ENCODE results near the gene GPAM. TPM values are rescaled to one million over a fixed set of nuclear protein-coding genes. Genes with fewer than 3 reads are reported as not detected.

The GPAM gene
- total and polyA plus RNA-seq, 2 donors: 3.5 to 7.8 TPM

- H3K27ac ChIP-seq (ENCODE audit: low read depth in 1 of 2, low read length in 1 of 2): no peak overlapping the region
- no peak overlapping the region for H3K4me3 ChIP-seq (ENCODE audit: low read length in 2 of 2)
- WGBS: 98% methylated on average over 3 of the region's 3 CpGs
- H3K9me3 ChIP-seq (ENCODE audit: control insufficient read depth in 2 of 2, insufficient read depth in 1 of 2, low read length in 1 of 2): no peaks in the 10 kb centered on the region
- peaks cover 2 to 6% of the 10 kb centered on the region in 2 donors for H3K36me3 ChIP-seq (ENCODE audit: control insufficient read depth in 2 of 2, insufficient read depth in 2 of 2, low read length in 1 of 2)
- H3K27me3 ChIP-seq (ENCODE audit: control insufficient read depth in 2 of 2, insufficient read depth in 1 of 2, low read length in 1 of 2): no peaks in the 10 kb centered on the region
- H3K4me1 ChIP-seq (ENCODE audit: control insufficient read depth in 2 of 2, insufficient read depth in 2 of 2, low read length in 2 of 2): no peaks in the 10 kb centered on the region
- DNase-seq (ENCODE audit: low read depth in 6 of 9, low spot score in 9 of 9): no peak
Measured at GRCh38 chr10:112148331-112148730, 35.2 kb downstream of the GPAM start.

DNA sequence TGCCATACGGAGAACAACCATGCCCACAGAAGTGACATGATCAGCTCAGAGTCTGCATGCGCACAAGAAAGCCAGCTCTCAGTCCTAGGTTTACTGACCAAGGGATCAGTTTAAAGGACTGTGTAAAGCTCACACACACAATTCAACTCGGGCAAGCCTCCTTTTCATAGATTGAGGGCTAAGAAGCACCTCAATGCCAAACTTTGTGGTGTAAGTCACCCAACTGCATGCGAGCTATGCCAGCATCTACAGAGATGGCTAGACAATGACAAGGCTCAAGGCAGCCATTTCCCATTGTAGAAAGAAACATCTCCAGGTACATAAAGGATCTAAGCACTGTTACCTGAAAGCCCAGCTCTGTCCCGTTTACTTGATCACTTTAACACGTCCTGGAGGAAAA is 36.8 kb downstream of the GPAM start:
- H3K36me3 ChIP-seq (ENCODE audit: control insufficient read depth in 2 of 2, insufficient read depth in 2 of 2, low read length in 1 of 2): no peaks in the 10 kb centered on the region
- no peaks in the 10 kb centered on the region for H3K4me1 ChIP-seq (ENCODE audit: control insufficient read depth in 2 of 2, insufficient read depth in 2 of 2, low read length in 2 of 2)
- 96% methylated on average over 6 of the region's 6 CpGs for WGBS

GRCh38 chr10:112145263-112145662 is 38.3 kb downstream of the GPAM start:
- no peak for DNase-seq (ENCODE audit: low read depth in 6 of 9, low spot score in 9 of 9)
- Histone ChIP-seq H3K4me1 (ENCODE audit: control insufficient read depth in 2 of 2, insufficient read depth in 2 of 2, low read length in 2 of 2) (no peaks in the 10 kb centered on the region), H3K9me3 (ENCODE audit: control insufficient read depth in 2 of 2, insufficient read depth in 1 of 2, low read length in 1 of 2) (no peaks in the 10 kb centered on the region), H3K27ac (ENCODE audit: low read depth in 1 of 2, low read length in 1 of 2) (no peak overlapping the region), H3K4me3 (ENCODE audit: low read length in 2 of 2) (no peak overlapping the region), H3K27me3 (ENCODE audit: control insufficient read depth in 2 of 2, insufficient read depth in 1 of 2, low read length in 1 of 2) (no peaks in the 10 kb centered on the region), H3K36me3 (ENCODE audit: control insufficient read depth in 2 of 2, insufficient read depth in 2 of 2, low read length in 1 of 2) (no peaks in the 10 kb centered on the region)
- WGBS: 96% methylated on average over 5 of the region's 5 CpGs

More for the DNA sequence above, 36.8 kb downstream of the GPAM start:
- Histone ChIP-seq H3K4me3 (ENCODE audit: low read length in 2 of 2) (no peak overlapping the region), H3K27me3 (ENCODE audit: control insufficient read depth in 2 of 2, insufficient read depth in 1 of 2, low read length in 1 of 2) (no peaks in the 10 kb centered on the region), H3K27ac (ENCODE audit: low read depth in 1 of 2, low read length in 1 of 2) (no peak overlapping the region), H3K9me3 (ENCODE audit: control insufficient read depth in 2 of 2, insufficient read depth in 1 of 2, low read length in 1 of 2) (no peaks in the 10 kb centered on the region)
- DNase-seq (ENCODE audit: low read depth in 6 of 9, low spot score in 9 of 9): no peak

DNA sequence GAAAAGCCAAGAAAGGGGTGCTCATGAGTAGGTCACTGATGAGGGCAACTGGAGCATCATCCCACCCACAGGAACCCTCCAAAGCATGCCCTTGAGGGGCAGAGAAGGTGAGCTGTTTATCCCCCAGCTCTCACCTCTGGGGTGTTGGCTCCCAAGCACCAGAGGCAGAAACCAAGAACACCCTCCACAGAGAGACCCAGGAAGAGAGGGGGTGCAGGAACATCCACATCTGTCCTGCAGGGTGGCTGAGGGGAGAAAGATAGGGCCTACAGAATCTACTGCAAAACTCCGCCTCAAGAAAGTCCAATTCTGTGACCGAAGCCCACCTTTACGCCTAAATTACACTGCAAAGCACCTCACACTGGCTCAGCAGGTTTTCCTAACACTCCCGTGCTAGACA is 40.1 kb downstream of the GPAM start:
- DNase-seq (ENCODE audit: low read depth in 6 of 9, low spot score in 9 of 9): no peak

GRCh38 chr10:112141292-112141691 is 42.3 kb downstream of the GPAM start:
- Histone ChIP-seq H3K27ac (ENCODE audit: low read depth in 1 of 2, low read length in 1 of 2) (no peak overlapping the region), H3K27me3 (ENCODE audit: control insufficient read depth in 2 of 2, insufficient read depth in 1 of 2, low read length in 1 of 2) (no peaks in the 10 kb centered on the region), H3K4me1 (ENCODE audit: control insufficient read depth in 2 of 2, insufficient read depth in 2 of 2, low read length in 2 of 2) (no peaks in the 10 kb centered on the region), H3K4me3 (ENCODE audit: low read length in 2 of 2) (no peak overlapping the region), H3K36me3 (ENCODE audit: control insufficient read depth in 2 of 2, insufficient read depth in 2 of 2, low read length in 1 of 2) (no peaks in the 10 kb centered on the region), H3K9me3 (ENCODE audit: control insufficient read depth in 2 of 2, insufficient read depth in 1 of 2, low read length in 1 of 2) (no peaks in the 10 kb centered on the region)
- WGBS: 77% methylated on average over 5 of the region's 5 CpGs
- no peak for DNase-seq (ENCODE audit: low read depth in 6 of 9, low spot score in 9 of 9)

More for the DNA sequence above, 40.1 kb downstream of the GPAM start:
- 91% methylated on average over 4 of the region's 4 CpGs for WGBS
- no peaks in the 10 kb centered on the region for H3K4me1 ChIP-seq (ENCODE audit: control insufficient read depth in 2 of 2, insufficient read depth in 2 of 2, low read length in 2 of 2)
- no peaks in the 10 kb centered on the region for H3K36me3 ChIP-seq (ENCODE audit: control insufficient read depth in 2 of 2, insufficient read depth in 2 of 2, low read length in 1 of 2)
- no peak overlapping the region for H3K27ac ChIP-seq (ENCODE audit: low read depth in 1 of 2, low read length in 1 of 2)
- H3K9me3 ChIP-seq (ENCODE audit: control insufficient read depth in 2 of 2, insufficient read depth in 1 of 2, low read length in 1 of 2): no peaks in the 10 kb centered on the region
- H3K4me3 ChIP-seq (ENCODE audit: low read length in 2 of 2): no peak overlapping the region
- no peaks in the 10 kb centered on the region for H3K27me3 ChIP-seq (ENCODE audit: control insufficient read depth in 2 of 2, insufficient read depth in 1 of 2, low read length in 1 of 2)

DNA sequence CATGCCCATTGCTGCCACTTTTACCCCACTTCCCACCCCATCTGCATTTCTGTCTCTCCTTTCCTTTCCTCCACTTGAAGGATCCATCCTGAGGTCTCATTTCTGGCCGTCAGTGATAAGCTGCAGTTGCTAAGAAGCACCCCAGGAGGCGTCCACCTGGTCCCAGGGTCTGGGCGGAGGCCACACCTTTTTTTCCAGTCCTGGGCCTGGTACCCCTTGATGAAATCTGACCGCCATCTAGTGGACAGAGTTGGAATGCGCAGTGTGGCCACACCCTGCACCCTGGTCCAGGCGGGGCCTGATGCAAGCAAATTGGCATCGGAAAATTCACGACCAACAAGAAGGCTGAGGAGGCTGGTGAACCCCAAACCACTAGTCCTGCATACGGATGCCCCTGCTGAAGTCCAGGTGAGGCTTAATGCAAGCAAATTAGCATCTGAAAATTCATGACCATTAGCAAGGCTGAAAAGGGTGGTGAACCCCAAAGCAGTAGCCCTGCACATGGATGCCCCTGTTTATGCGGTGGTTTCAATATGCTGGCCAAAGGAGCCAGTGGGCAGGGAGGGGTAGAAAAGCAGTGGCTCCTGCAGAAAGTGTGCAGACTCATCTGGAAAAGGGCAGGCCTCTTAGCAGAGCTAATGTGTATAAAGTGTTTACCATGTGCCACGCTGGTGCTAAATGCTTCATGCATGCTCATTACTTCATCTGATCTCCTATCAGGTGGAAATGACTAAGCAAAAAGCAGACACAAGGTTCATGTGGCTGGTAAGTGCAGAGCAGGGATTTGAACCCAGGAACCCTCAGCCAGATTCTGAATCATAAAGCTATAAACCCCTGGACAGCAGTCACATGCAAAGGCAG is 43.2 kb downstream of the GPAM start:
- Histone ChIP-seq H3K4me3 (ENCODE audit: low read length in 2 of 2) (no peak overlapping the region), H3K36me3 (ENCODE audit: control insufficient read depth in 2 of 2, insufficient read depth in 2 of 2, low read length in 1 of 2) (no peaks in the 10 kb centered on the region), H3K9me3 (ENCODE audit: control insufficient read depth in 2 of 2, insufficient read depth in 1 of 2, low read length in 1 of 2) (no peaks in the 10 kb centered on the region), H3K27ac (ENCODE audit: low read depth in 1 of 2, low read length in 1 of 2) (no peak overlapping the region), H3K4me1 (ENCODE audit: control insufficient read depth in 2 of 2, insufficient read depth in 2 of 2, low read length in 2 of 2) (no peaks in the 10 kb centered on the region), H3K27me3 (ENCODE audit: control insufficient read depth in 2 of 2, insufficient read depth in 1 of 2, low read length in 1 of 2) (no peaks in the 10 kb centered on the region)
- WGBS: 19% methylated on average over 11 of the region's 11 CpGs
- peak; percentile 13 to 71 (median 41) for DNase-seq (ENCODE audit: low read depth in 6 of 9, low spot score in 9 of 9)

DNA sequence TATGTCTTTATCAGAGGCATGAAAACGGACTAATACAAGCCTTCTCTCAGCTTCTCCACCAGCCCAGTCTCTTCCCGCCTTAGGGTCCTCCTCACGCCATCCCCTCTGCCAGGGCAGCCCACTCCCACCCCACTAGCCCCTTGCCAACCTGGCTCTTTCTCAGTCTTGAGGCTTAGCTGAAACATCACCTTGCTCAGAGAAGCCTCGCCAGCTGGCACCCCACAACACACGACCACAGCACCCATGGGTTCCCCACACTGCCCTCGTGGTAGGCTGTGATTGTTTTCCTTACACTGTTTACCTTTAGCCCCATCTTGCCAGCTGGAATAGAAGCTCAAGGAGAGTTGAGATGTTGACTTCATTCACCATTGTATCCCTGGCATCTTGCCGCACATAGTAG is 44.4 kb downstream of the GPAM start:
- DNase-seq (ENCODE audit: low read depth in 6 of 9, low spot score in 9 of 9): no peak
- no peak overlapping the region for H3K4me3 ChIP-seq (ENCODE audit: low read length in 2 of 2)
- no peak overlapping the region for H3K27ac ChIP-seq (ENCODE audit: low read depth in 1 of 2, low read length in 1 of 2)
- no peaks in the 10 kb centered on the region for H3K9me3 ChIP-seq (ENCODE audit: control insufficient read depth in 2 of 2, insufficient read depth in 1 of 2, low read length in 1 of 2)
- H3K36me3 ChIP-seq (ENCODE audit: control insufficient read depth in 2 of 2, insufficient read depth in 2 of 2, low read length in 1 of 2): no peaks in the 10 kb centered on the region
- no peaks in the 10 kb centered on the region for H3K4me1 ChIP-seq (ENCODE audit: control insufficient read depth in 2 of 2, insufficient read depth in 2 of 2, low read length in 2 of 2)
- WGBS: 93% methylated on average over 7 of the region's 7 CpGs
- H3K27me3 ChIP-seq (ENCODE audit: control insufficient read depth in 2 of 2, insufficient read depth in 1 of 2, low read length in 1 of 2): no peaks in the 10 kb centered on the region

DNA sequence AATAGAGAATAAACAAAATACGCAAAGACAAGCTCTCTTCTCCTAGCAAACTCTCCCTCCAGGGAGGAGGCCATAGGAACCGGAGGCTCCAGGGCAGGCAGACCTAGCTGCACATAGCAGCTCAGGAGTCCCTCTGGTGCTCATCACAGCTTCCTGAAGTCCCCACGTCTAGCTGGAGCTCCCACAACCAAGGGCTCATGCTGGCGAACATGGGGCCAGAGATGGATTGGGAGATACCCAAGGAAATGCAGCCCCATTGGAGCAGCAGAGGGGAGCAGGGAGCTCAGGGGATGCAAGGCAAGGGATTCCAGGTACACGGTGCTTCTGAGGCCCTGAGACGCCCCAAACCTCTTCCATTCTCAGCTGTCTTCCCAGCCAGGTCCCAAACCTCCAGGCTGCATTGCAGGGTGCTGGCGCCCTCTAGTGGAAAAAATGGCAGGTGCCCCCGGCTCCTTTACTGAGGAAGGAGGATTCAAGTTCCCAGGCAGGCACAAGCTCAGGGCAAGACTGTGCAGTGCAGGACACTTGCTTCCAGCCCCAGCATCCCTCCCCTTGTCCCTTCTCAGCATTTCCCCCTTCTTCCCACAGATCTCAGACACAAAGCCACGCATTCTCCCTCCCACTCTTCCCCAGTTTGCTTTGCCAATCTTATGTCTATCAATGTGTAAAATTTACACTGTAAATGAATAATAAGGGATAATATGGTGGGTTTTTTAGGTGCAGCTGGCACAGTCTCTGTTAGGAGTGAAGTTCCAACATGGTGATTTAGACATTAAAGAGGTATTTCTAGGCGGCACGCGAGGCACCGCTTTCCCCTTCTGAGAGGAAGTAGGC is 46.2 kb downstream of the GPAM start:
- peak in 8 of 9 donors; percentile 13 to 61 (median 23) for DNase-seq (ENCODE audit: low read depth in 6 of 9, low spot score in 9 of 9)
- Histone ChIP-seq H3K9me3 (ENCODE audit: control insufficient read depth in 2 of 2, insufficient read depth in 1 of 2, low read length in 1 of 2) (no peaks in the 10 kb centered on the region), H3K4me1 (ENCODE audit: control insufficient read depth in 2 of 2, insufficient read depth in 2 of 2, low read length in 2 of 2) (no peaks in the 10 kb centered on the region), H3K27me3 (ENCODE audit: control insufficient read depth in 2 of 2, insufficient read depth in 1 of 2, low read length in 1 of 2) (no peaks in the 10 kb centered on the region), H3K36me3 (ENCODE audit: control insufficient read depth in 2 of 2, insufficient read depth in 2 of 2, low read length in 1 of 2) (no peaks in the 10 kb centered on the region), H3K4me3 (ENCODE audit: low read length in 2 of 2) (no peak overlapping the region), H3K27ac (ENCODE audit: low read depth in 1 of 2, low read length in 1 of 2) (no peak overlapping the region)
- 55% methylated on average over 13 of the region's 13 CpGs for WGBS

- Histone ChIP-seq H3K4me1 (ENCODE audit: control insufficient read depth in 2 of 2, insufficient read depth in 2 of 2, low read length in 2 of 2) (no peaks in the 10 kb centered on the region), H3K9me3 (ENCODE audit: control insufficient read depth in 2 of 2, insufficient read depth in 1 of 2, low read length in 1 of 2) (no peaks in the 10 kb centered on the region), H3K4me3 (ENCODE audit: low read length in 2 of 2) (no peak overlapping the region), H3K36me3 (ENCODE audit: control insufficient read depth in 2 of 2, insufficient read depth in 2 of 2, low read length in 1 of 2) (no peaks in the 10 kb centered on the region), H3K27ac (ENCODE audit: low read depth in 1 of 2, low read length in 1 of 2) (no peak overlapping the region), H3K27me3 (ENCODE audit: control insufficient read depth in 2 of 2, insufficient read depth in 1 of 2, low read length in 1 of 2) (no peaks in the 10 kb centered on the region)
- WGBS: 90% methylated on average over 5 of the region's 5 CpGs
- no peak for DNase-seq (ENCODE audit: low read depth in 6 of 9, low spot score in 9 of 9)
Measured at GRCh38 chr10:112136486-112137153, 46.9 kb downstream of the GPAM start.

Data from thymus (tissue), 11 donors.